ENCODE results near the gene MRPS27.

The MRPS27 gene

GRCh38 chr5:72269411-72269780 lies 50.6 kb downstream of the MRPS27 start:
- TF ChIP-seq CTCF (IDR thresholded peaks at IDR 0.05; ENCODE audit: low read depth, low read length) = no peak
- no peak overlapping the region for H3K4me3 ChIP-seq (ENCODE audit: low read depth, low read length)
- in situ Hi-C loops (cut with HindIII; ENCODE audit: low sequenced_read_pairs) = no loop called here
- DNase-seq (ENCODE audit: low read depth, low spot score) = no peak

GRCh38 chr5:72268753-72269410 lies 51.2 kb downstream of the MRPS27 start:
- peak; percentile 47 for DNase-seq (ENCODE audit: low read depth, low spot score)

DNA sequence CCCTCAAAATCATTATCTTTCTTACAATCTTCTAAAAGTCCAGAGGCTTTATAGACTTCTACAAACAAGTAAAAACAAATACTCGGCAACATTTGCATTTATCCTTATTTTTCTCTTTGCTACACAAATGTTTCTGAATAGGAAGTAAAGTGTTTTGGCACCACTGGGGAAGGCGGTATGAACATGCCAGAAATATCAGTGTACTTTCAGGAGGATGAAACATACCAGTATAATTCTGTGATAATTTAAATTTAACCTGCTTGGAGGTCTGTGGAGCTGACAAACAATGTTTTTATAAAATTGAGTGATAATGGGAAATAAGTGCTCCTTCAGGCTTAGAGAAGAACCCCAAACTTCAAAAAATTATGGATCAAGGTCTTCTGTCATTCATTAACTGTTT lies 51.8 kb downstream of the MRPS27 start:
- DNase-seq (ENCODE audit: low read depth, low spot score) = no peak
- H3K4me3 ChIP-seq (ENCODE audit: low read depth, low read length) = no peak overlapping the region
- TF ChIP-seq CTCF (IDR thresholded peaks at IDR 0.05; ENCODE audit: low read depth, low read length) = no peak
- in situ Hi-C loops (cut with HindIII; ENCODE audit: low sequenced_read_pairs) = no loop called here

More at GRCh38 chr5:72268753-72269410, 51.2 kb downstream of the MRPS27 start:
- H3K4me3 ChIP-seq (ENCODE audit: low read depth, low read length) = no peak overlapping the region
- TF ChIP-seq CTCF (IDR thresholded peaks at IDR 0.05; ENCODE audit: low read depth, low read length) = peak; percentile 75
- in situ Hi-C loops (cut with HindIII; ENCODE audit: low sequenced_read_pairs) = no loop called here

DNA sequence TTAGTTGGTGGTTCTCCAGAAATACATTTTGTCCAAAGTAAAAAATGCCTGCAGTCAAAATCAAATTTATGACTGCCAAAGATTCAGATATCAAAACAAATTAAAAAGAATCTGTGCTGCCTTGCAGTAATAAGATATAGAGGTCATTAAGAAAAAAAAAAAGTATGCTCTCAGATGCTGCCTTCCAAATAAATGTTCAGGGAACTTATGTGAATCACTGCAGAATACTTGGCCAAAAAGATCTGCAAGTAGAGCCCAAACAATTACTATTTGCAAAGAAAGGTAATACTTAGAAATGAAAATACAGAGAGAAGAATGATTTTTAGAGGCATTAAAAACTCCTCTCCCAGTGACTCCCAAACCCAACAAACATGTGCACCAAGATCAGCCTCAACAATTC lies 52.4 kb downstream of the MRPS27 start:
- DNase-seq (ENCODE audit: low read depth, low spot score) = no peak
- in situ Hi-C loops (cut with HindIII; ENCODE audit: low sequenced_read_pairs) = no loop called here
- no peak overlapping the region for H3K4me3 ChIP-seq (ENCODE audit: low read depth, low read length)
- no peak for TF ChIP-seq CTCF (IDR thresholded peaks at IDR 0.05; ENCODE audit: low read depth, low read length)

DNA sequence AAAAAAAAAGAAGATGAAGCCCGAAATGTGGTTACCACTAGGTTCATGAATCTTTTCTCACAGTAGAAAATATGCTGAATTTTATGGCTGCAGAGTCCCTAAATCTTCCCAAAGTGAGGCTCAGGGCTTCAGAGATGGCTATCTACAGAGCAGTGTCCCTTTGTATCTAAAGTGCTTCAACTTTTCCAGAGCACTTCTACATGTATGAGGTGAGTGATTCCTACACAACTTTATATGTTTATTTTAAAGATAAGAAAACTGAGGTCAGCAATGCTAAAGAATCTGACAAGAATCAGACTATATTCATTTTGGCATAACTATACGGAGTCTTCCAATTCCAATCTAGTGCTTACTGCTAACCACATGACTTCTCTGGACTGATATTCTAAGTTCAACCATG lies 53.2 kb downstream of the MRPS27 start:
- in situ Hi-C loops (cut with HindIII; ENCODE audit: low sequenced_read_pairs) = no loop called here
- TF ChIP-seq CTCF (IDR thresholded peaks at IDR 0.05; ENCODE audit: low read depth, low read length) = no peak
- H3K4me3 ChIP-seq (ENCODE audit: low read depth, low read length) = no peak overlapping the region
- no peak for DNase-seq (ENCODE audit: low read depth, low spot score)

DNA sequence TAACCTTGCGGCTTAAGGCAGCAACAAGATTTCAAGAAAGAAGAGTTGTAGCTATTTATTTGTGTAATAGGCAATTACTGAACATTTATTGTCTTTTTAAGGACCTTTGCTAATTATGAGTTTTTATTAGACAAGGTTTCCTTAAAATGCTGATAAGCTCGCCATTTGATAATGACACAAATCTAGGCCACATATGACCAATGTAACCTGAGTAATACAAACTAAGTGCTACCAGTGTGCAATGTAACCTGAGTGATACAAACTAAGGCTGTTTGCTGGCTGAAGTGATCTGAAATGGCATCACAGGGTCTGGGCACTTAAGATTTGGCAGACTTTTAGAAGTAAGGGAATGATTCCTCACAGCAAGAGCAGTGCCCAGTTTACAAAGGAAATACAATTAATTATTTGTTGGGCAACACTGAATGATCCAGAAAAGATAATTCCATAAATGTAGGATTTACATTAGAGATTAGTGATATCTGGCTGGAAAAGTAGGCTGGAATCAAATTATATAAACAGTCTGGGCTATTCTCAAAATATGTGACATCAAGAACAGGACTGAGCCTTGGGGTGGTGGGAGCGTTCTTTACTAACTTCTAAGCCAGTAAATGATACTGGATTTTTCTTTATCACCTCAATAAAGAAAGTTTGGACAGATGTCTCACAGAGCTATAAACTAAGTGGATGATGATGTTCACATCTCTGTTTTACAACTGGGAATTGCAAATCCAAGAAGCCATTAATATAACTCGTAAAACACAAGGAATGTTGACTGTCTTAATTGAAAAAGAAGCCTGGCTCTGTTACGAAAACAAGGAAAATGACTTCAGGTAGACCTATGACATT lies 54.8 kb downstream of the MRPS27 start:
- no peak overlapping the region for H3K4me3 ChIP-seq (ENCODE audit: low read depth, low read length)
- in situ Hi-C loops (cut with HindIII; ENCODE audit: low sequenced_read_pairs) = no loop called here
- DNase-seq (ENCODE audit: low read depth, low spot score) = no peak
- TF ChIP-seq CTCF (IDR thresholded peaks at IDR 0.05; ENCODE audit: low read depth, low read length) = no peak

Measured in astrocyte of the spinal cord (primary cell).